Measurements from ENCODE around the gene NADK.

Gene NADK

GRCh38 chr1:1776672-1777582 lies 1.3 kb downstream of the NADK start:
- H3K27ac ChIP-seq (ENCODE audit: low read depth, low read length): no peak overlapping the region
- peaks cover 8% of the 10 kb centered on the region for H3K36me3 ChIP-seq (ENCODE audit: control insufficient read depth, insufficient read depth, low read length)
- no peak overlapping the region for H3K9ac ChIP-seq (ENCODE audit: low read length)
- peaks cover 4% of the 10 kb centered on the region; the same call in 1 of the 2 replicates for H3K27me3 ChIP-seq (ENCODE audit: control insufficient read depth, insufficient read depth, low read length)
- peak overlapping the region; percentile 95 for H3K4me3 ChIP-seq (ENCODE audit: low read depth, low read length)
- H3K4me1 ChIP-seq (ENCODE audit: control insufficient read depth, insufficient read depth, low read length): peaks cover 42% of the 10 kb centered on the region
- no peaks in the 10 kb centered on the region for H3K9me3 ChIP-seq (ENCODE audit: control insufficient read depth, insufficient read depth, low read depth, low read length)

DNA sequence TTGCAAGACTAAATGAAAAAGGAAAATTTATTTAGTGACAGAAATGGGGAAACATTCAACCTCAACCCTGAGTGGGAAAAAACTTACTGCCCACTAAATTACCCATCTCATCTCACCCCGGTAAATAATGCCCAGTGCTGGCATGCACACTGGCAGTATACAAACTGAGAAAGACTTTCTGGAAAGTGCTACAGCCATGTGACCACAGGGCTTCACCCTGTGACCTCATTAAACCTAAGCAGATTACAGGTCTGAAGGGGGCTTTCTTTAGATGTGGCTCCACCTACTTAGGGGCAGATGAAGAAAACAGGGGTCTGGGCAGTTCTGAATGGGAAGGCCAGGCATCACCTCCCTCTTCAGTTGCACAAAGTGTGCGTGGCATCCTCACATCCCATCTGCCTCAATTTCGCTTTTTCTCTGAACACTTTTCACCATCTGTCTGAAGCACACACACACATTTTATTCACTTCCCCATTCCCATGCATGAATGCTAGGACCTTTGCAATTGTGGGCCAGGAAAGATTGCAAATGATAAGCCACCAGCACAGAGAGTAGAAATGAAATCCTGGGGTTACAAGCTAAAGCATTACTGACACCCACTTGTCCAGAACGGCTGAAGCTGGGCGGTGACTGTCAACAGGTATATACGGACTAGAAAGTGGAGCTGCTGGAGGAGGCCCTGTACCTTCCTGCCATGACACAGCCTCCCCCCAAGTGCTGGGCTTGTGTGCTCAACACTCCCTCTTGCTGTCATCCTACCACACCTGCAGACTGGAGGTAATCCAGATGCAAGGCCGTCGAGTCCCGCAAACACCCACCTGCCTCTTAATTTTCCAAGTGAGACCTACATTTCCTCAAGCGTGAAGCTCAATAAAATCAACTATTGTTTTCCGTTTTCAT lies 2.7 kb downstream of the NADK start:
- no peak overlapping the region for H3K9ac ChIP-seq (ENCODE audit: low read length)
- H3K36me3 ChIP-seq (ENCODE audit: control insufficient read depth, insufficient read depth, low read length): peaks cover 15% of the 10 kb centered on the region
- H3K27me3 ChIP-seq (ENCODE audit: control insufficient read depth, insufficient read depth, low read length): peaks cover 4% of the 10 kb centered on the region; the same call in 1 of the 2 replicates
- peaks cover 29% of the 10 kb centered on the region for H3K4me1 ChIP-seq (ENCODE audit: control insufficient read depth, insufficient read depth, low read length)
- no peak overlapping the region for H3K4me3 ChIP-seq (ENCODE audit: low read depth, low read length)
- H3K9me3 ChIP-seq (ENCODE audit: control insufficient read depth, insufficient read depth, low read depth, low read length): peaks cover 5% of the 10 kb centered on the region; the same call in 1 of the 2 replicates
- H3K27ac ChIP-seq (ENCODE audit: low read depth, low read length): no peak overlapping the region

DNA sequence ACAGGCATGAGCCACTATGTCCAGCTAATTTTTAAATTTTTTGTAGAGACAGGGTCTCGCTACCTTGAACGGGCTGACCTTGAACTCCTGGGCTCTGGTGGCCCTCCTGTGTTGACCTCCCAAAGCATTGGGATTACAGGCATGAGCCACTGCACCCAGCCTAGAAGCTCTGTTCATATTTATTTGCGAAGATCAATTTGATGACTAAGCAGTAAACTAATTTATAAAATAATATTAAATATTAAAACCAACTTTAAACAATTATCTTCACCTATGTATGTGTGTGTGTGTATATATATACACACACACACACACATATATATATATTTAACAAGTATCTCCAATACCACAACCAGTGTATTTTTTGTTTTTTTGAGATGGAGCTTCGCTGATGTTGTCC lies 4.4 kb downstream of the NADK start:
- H3K4me3 ChIP-seq (ENCODE audit: low read depth, low read length): no peak overlapping the region
- peaks cover 18% of the 10 kb centered on the region for H3K36me3 ChIP-seq (ENCODE audit: control insufficient read depth, insufficient read depth, low read length)
- peaks cover 16% of the 10 kb centered on the region; the same call in 1 of the 2 replicates for H3K4me1 ChIP-seq (ENCODE audit: control insufficient read depth, insufficient read depth, low read length)
- no peak overlapping the region for H3K9ac ChIP-seq (ENCODE audit: low read length)
- H3K27ac ChIP-seq (ENCODE audit: low read depth, low read length): no peak overlapping the region
- H3K9me3 ChIP-seq (ENCODE audit: control insufficient read depth, insufficient read depth, low read depth, low read length): peaks cover 5% of the 10 kb centered on the region; the same call in 1 of the 2 replicates
- H3K27me3 ChIP-seq (ENCODE audit: control insufficient read depth, insufficient read depth, low read length): peaks cover under 1% of the 10 kb centered on the region; the same call in 1 of the 2 replicates

DNA sequence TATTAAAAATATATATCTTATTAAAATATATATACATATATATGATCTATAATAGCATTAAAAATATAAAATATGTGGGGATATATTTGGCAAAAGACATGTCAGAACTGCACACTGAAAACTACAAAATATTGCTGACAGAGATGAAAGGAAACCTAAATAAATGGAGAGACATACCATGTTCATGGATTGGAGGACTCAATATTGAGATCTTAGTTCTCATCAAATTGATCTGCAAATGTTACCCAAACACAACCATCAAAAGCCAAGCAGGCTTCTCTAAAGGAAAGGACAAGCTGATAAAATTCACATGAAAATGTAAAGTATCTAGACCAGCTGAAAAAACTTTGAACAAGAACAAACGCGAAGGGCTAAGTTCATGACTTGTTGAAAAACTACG lies 7.2 kb downstream of the NADK start:
- Histone ChIP-seq H3K9me3 (ENCODE audit: control insufficient read depth, insufficient read depth, low read depth, low read length) (peaks cover 5% of the 10 kb centered on the region; the same call in 1 of the 2 replicates), H3K36me3 (ENCODE audit: control insufficient read depth, insufficient read depth, low read length) (peaks cover 39% of the 10 kb centered on the region), H3K4me1 (ENCODE audit: control insufficient read depth, insufficient read depth, low read length) (peaks cover 9% of the 10 kb centered on the region; the same call in 1 of the 2 replicates), H3K9ac (ENCODE audit: low read length) (no peak overlapping the region), H3K4me3 (ENCODE audit: low read depth, low read length) (no peak overlapping the region), H3K27me3 (ENCODE audit: control insufficient read depth, insufficient read depth, low read length) (no peaks in the 10 kb centered on the region), H3K27ac (ENCODE audit: low read depth, low read length) (no peak overlapping the region)

GRCh38 chr1:1770102-1770501 lies 8.2 kb downstream of the NADK start:
- Histone ChIP-seq H3K4me3 (ENCODE audit: low read depth, low read length) (no peak overlapping the region), H3K36me3 (ENCODE audit: control insufficient read depth, insufficient read depth, low read length) (peaks cover 45% of the 10 kb centered on the region), H3K27ac (ENCODE audit: low read depth, low read length) (no peak overlapping the region), H3K9me3 (ENCODE audit: control insufficient read depth, insufficient read depth, low read depth, low read length) (peaks cover 5% of the 10 kb centered on the region; the same call in 1 of the 2 replicates), H3K4me1 (ENCODE audit: control insufficient read depth, insufficient read depth, low read length) (no peaks in the 10 kb centered on the region), H3K9ac (ENCODE audit: low read length) (no peak overlapping the region), H3K27me3 (ENCODE audit: control insufficient read depth, insufficient read depth, low read length) (no peaks in the 10 kb centered on the region)

GRCh38 chr1:1768249-1768992 lies 9.8 kb downstream of the NADK start:
- H3K27ac ChIP-seq (ENCODE audit: low read depth, low read length): no peak overlapping the region
- no peak overlapping the region for H3K9ac ChIP-seq (ENCODE audit: low read length)
- no peak overlapping the region for H3K4me3 ChIP-seq (ENCODE audit: low read depth, low read length)
- no peaks in the 10 kb centered on the region for H3K4me1 ChIP-seq (ENCODE audit: control insufficient read depth, insufficient read depth, low read length)
- H3K36me3 ChIP-seq (ENCODE audit: control insufficient read depth, insufficient read depth, low read length): peaks cover 60% of the 10 kb centered on the region
- peaks cover 5% of the 10 kb centered on the region; the same call in 1 of the 2 replicates for H3K9me3 ChIP-seq (ENCODE audit: control insufficient read depth, insufficient read depth, low read depth, low read length)
- no peaks in the 10 kb centered on the region for H3K27me3 ChIP-seq (ENCODE audit: control insufficient read depth, insufficient read depth, low read length)

DNA sequence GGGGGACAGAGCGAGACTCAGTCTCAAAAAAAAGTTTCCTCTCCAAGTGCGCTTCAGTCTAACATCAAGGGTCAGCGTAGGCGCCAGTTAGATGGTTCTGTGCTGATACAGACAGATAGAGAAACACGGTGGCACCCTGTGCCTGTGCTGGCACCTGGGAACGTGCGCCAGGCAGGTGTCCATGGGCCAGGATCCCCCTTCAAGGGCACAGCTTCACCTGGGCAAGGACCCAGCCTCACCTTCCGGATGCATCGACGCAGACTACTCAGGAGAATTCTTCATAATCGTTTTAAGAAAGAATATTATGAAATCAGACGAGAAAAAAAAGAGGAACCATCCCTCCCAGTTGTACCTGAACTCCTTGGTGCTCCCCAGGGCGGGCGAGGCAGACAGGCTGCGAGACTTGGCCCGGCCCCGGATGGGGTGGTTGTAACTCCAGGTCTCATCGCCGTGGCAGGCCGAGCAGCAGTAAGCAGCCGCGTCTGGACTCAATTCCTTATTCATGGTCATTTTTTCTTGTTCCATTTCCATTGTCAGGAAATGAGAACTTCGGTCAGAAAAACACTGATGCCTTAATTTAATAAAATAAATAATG lies 13.3 kb downstream of the NADK start:
- no peaks in the 10 kb centered on the region for H3K27me3 ChIP-seq (ENCODE audit: control insufficient read depth, insufficient read depth, low read length)
- H3K9ac ChIP-seq (ENCODE audit: low read length): no peak overlapping the region
- H3K4me3 ChIP-seq (ENCODE audit: low read depth, low read length): no peak overlapping the region
- H3K27ac ChIP-seq (ENCODE audit: low read depth, low read length): no peak overlapping the region
- no peaks in the 10 kb centered on the region for H3K4me1 ChIP-seq (ENCODE audit: control insufficient read depth, insufficient read depth, low read length)
- H3K9me3 ChIP-seq (ENCODE audit: control insufficient read depth, insufficient read depth, low read depth, low read length): no peaks in the 10 kb centered on the region
- H3K36me3 ChIP-seq (ENCODE audit: control insufficient read depth, insufficient read depth, low read length): peaks cover 76% of the 10 kb centered on the region

DNA sequence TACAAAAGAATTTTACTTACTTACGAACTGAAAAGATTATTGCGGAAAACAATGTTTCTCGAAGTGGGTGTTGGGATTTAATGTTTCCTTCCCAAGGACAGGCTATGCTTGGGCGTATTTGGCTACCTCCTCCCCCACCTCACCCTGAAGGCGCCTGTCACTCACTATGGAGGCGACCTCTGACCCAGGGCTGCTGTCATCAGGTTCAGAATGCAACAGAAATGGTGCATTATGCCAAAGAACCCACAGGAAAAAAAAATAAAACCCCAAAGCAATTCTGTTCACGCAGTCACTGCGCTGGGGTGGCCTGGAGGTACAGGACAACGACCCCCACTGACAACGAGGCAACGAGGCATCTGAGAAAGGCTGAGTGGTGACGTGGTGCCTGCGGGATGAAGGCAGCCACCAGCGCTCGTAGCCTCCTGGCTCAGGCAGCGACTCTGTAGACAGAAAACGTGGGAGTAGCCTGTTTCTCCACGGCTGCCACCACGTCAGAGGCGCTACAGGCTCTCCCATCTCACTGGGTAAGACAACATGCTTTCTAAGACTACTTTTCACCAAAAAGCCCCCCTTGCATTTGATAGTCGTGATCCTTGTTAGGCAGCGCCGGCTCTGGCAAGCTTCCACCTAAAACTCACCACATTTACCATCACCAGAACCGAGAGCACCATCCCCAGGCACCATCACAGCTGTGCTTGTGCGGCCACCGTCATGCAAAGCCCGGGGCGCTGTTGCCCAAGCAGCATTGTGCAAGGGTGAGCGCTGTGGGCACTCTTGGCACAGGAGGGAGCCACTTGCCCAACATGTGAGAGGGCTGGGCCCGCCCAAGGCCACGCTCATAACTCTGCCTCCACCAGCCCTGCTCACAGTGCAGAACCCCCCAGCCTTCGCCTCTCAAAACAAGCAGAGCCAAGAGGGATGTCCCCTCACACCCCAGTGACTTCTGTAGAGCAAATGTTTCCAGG lies 14.3 kb downstream of the NADK start:
- Histone ChIP-seq H3K9me3 (ENCODE audit: control insufficient read depth, insufficient read depth, low read depth, low read length) (no peaks in the 10 kb centered on the region), H3K9ac (ENCODE audit: low read length) (no peak overlapping the region), H3K27ac (ENCODE audit: low read depth, low read length) (no peak overlapping the region), H3K27me3 (ENCODE audit: control insufficient read depth, insufficient read depth, low read length) (no peaks in the 10 kb centered on the region), H3K36me3 (ENCODE audit: control insufficient read depth, insufficient read depth, low read length) (peaks cover 84% of the 10 kb centered on the region), H3K4me1 (ENCODE audit: control insufficient read depth, insufficient read depth, low read length) (no peaks in the 10 kb centered on the region), H3K4me3 (ENCODE audit: low read depth, low read length) (no peak overlapping the region)

DNA sequence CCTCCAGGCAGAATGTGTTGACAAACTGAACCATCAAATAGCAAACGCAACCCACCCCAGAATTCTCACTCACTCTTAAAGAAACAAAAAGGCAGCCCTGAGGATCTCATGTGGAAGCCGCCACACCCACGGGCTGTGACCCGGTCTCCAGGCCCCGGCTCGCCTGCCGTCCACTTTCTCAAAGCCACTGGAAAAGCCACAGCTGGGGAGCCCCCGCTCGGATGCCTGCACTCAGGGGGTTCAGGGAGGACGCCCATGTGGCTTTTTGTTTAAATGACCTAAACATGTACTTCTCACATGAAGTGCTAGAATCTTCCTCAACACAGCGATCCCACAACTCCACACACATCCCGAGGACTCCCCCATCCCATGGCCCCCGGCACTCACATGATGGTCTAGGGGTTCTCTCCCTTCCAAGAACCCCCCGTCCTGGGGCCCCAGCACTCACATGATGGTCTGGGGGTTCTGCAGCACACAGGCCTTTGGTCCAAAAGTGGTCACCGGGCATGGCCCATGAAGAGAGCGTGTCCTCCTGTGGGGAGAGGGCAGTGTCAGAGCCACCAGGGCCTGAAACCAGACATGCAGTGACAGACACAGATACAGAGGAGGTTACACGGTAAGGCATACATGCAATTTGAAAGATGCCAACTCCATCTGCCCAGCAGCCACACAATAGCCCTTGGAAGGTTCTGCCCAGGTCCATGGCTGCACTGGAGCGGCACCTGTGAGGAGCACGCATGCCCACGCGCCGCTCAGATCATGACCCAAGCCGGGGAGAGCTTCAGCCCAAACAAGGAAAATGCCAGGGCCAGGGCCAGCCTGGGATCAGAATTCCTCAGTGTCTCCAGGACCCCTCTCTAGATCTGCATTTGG lies 16.5 kb downstream of the NADK start:
- H3K9ac ChIP-seq (ENCODE audit: low read length): no peak overlapping the region
- no peaks in the 10 kb centered on the region for H3K4me1 ChIP-seq (ENCODE audit: control insufficient read depth, insufficient read depth, low read length)
- H3K9me3 ChIP-seq (ENCODE audit: control insufficient read depth, insufficient read depth, low read depth, low read length): no peaks in the 10 kb centered on the region
- H3K27me3 ChIP-seq (ENCODE audit: control insufficient read depth, insufficient read depth, low read length): no peaks in the 10 kb centered on the region
- H3K27ac ChIP-seq (ENCODE audit: low read depth, low read length): no peak overlapping the region; the same call in 1 of the 2 replicates
- H3K36me3 ChIP-seq (ENCODE audit: control insufficient read depth, insufficient read depth, low read length): peaks cover 88% of the 10 kb centered on the region
- H3K4me3 ChIP-seq (ENCODE audit: low read depth, low read length): no peak overlapping the region
